HUDEP-2 (cell line): ENCODE data around the gene FCRL6.

ENCODE experiments used
- DNase-seq, 76 experiments: peaks; one replicate each; lab custom pipeline; 2025; ENCODE audit not compliant: unreplicated experiment in 76 of 76; lab: John Stamatoyannopoulos, UW

The FCRL6 gene

GRCh38 chr1:159859767-159860322 lies 57.7 kb downstream of the FCRL6 start:
- no peak for DNase-seq

GRCh38 chr1:159860456-159860855 lies 58.3 kb downstream of the FCRL6 start:
- DNase-seq: no peak

GRCh38 chr1:159861218-159861617 lies 59.1 kb downstream of the FCRL6 start:
- DNase-seq: no peak

- DNase-seq: no peak
Measured at GRCh38 chr1:159862031-159862430, 59.9 kb downstream of the FCRL6 start.

- no peak for DNase-seq
Measured at GRCh38 chr1:159862557-159862956, 60.4 kb downstream of the FCRL6 start, which contains the start of gene VSIG8. TSS of gene VSIG8 (minus strand) at chr1:159862657. CDS start at chr1:159862521, 136 bp downstream.

GRCh38 chr1:159864262-159864661 lies 62.1 kb downstream of the FCRL6 start:
- no peak for DNase-seq
